Tibial nerve (tissue), 4 donors: Measurements from ENCODE around the gene MT1X. TPM values are rescaled to one million over a fixed set of nuclear protein-coding genes. Genes with fewer than 3 reads are reported as not detected.

Source experiments
- DNase-seq, 2 donors: peaks; one replicate each; pipeline ENCODE4 v3.0.0-alpha.2; 2019; ENCODE audit warnings: low spot score in 2 of 2
- H3K27ac ChIP-seq, 4 donors: fragments of 200-600 bp; sonication (generic) in 3 of 4; one replicate each; pipeline ENCODE4 v1.5.1; 2017 to 2019; ENCODE audit warnings: mild to moderate bottlenecking in 1 of 4
- H3K27me3 ChIP-seq, 2 donors: fragments of 200-600 bp; sonication (generic) in 1 of 2; one replicate each; pipeline versions ENCODE4 v1.5.1 to v1.6.0; 2017 to 2019
- H3K36me3 ChIP-seq, 3 donors: fragments of 200-600 bp; sonication (generic); one replicate each; pipeline ENCODE4 v1.5.1; 2018 to 2019
- H3K4me1 ChIP-seq, 4 donors: fragments of 200-600 bp; sonication (generic) in 3 of 4; one replicate each; pipeline ENCODE4 v1.5.1; 2017 to 2019
- H3K4me3 ChIP-seq, 4 donors: fragments of 200-600 bp; sonication (generic) in 3 of 4; one replicate each; pipeline ENCODE4 v1.5.1; 2017 to 2019; ENCODE audit warnings: mild to moderate bottlenecking in 1 of 4, moderate library complexity in 1 of 4
- H3K9me3 ChIP-seq, 4 donors: fragments of 200-600 bp; sonication (generic) in 3 of 4; one replicate each; pipeline ENCODE4 v1.5.1; 2017 to 2019
- CTCF ChIP-seq, 5 experiments: fragments of 200-600 bp in 3 of 5; fragments of 450-650 bp in 2 of 5; sonication (generic) in 3 of 5; IDR thresholded peaks; one replicate each; pipeline ENCODE4 v1.5.1; 2016 to 2019; ENCODE audit warnings: antibody characterized with exemption in 5 of 5, mild to moderate bottlenecking in 3 of 5, moderate library complexity in 2 of 5
- EP300 ChIP-seq, 2 donors: sonication (generic); formaldehyde crosslinking; IDR thresholded peaks; one replicate each; pipeline ENCODE4 v1.6.1; 2017; ENCODE audit warnings: antibody characterized with exemption in 2 of 2, mild to moderate bottlenecking in 1 of 2
- POLR2A ChIP-seq, 2 donors: fragments of 450-650 bp; IDR thresholded peaks; one replicate each; pipeline ENCODE4 v1.6.1; 2017; ENCODE audit warnings: antibody characterized with exemption in 2 of 2, mild to moderate bottlenecking in 2 of 2, moderate library complexity in 2 of 2
- WGBS, 2 donors: methylation state at CpG; one replicate each; pipeline ENCODE4 v1.1.5; 2018; 5-methylcytosine and 5-hydroxymethylcytosine counted together
- total RNA-seq, 4 donors: library from RNA; depleted of rRNA; stranded (reverse); fragments of >200 nt; gene quantifications; one replicate each; pipeline ENCODE4 v1.1.0, GENCODE V29; 2016

Gene MT1X
- total RNA-seq, 4 donors from 2014 or later = 457 to 1,918 (median 1,024) TPM

GRCh38 chr16:56679818-56680217, 2.5 kb upstream of the MT1X start:
- no peak for TF ChIP-seq EP300 (IDR thresholded peaks at IDR 0.05)
- TF ChIP-seq POLR2A (IDR thresholded peaks at IDR 0.05) = no peak
- TF ChIP-seq CTCF (IDR thresholded peaks at IDR 0.05) = no peak
- Histone ChIP-seq H3K9me3 (no peaks in the 10 kb centered on the region), H3K36me3 (no peaks in the 10 kb centered on the region), H3K4me3 (no peak overlapping the region), H3K27ac (no peak overlapping the region), H3K27me3 (peaks cover 0 to 19% of the 10 kb centered on the region in 2 donors), H3K4me1 (peaks cover 0 to 40% (median 10%) of the 10 kb centered on the region in 4 donors)
- DNase-seq = no peak
- WGBS, 2 donors = 52 to 64% methylated on average over 6 of the region's 6 CpGs

DNA sequence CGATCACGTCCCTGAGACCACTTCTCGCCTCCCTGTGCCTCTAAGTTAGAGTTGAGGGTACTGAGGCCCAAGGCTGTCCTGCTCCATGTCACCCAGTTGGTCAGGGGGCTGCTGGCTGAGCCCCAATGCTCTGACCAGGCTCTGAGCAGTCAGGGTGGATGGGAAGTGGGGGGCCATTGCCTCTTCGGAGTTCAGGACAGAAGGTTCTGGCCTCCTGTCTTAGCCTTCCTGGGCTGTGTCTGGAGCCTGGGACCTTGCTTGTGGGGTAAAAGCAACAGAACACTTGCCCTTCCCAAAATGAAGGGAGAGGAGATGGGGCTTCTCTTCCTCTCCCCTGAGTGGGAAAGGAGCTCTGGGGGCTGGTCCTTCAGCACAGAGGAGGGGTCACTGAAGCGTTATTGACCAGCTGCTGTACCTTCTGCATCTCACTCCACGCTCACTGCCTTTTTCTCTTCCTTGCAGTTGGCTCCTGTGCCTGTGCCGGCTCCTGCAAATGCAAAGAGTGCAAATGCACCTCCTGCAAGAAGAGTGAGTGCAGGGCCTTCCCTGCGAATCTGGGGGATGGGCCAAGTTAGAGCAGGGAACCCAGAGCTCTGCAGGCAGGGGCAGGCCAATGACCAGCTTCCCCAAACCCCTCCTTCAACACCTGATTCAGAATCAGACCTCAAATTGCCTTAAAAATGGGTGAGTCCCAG, 580 bp downstream of the MT1X start:
- no peak for TF ChIP-seq POLR2A (IDR thresholded peaks at IDR 0.05)
- TF ChIP-seq EP300 (IDR thresholded peaks at IDR 0.05) = no peak
- no peak for TF ChIP-seq CTCF (IDR thresholded peaks at IDR 0.05)
- DNase-seq = no peak
- peak overlapping the region; percentile 6 to 87 (median 78) for H3K27ac ChIP-seq
- WGBS, 2 donors = 27 to 41% methylated on average over 8 of the region's 8 CpGs
- H3K27me3 ChIP-seq = no peaks in the 10 kb centered on the region
- H3K4me1 ChIP-seq = peaks cover 0 to 33% (median 5%) of the 10 kb centered on the region in 4 donors
- H3K4me3 ChIP-seq = peak overlapping the region; percentile 33 to 74 (median 58)
- peaks cover 0 to 7% (median 0%) of the 10 kb centered on the region in 4 donors for H3K9me3 ChIP-seq
- peaks cover 0 to 16% (median 0%) of the 10 kb centered on the region in 3 donors for H3K36me3 ChIP-seq

GRCh38 chr16:56683424-56684172, 1.3 kb downstream of the MT1X start:
- peak overlapping the region in 2 of 4 donors; percentile 79 to 87 for H3K27ac ChIP-seq
- no peak for DNase-seq
- H3K36me3 ChIP-seq = peaks cover 0 to 16% (median 0%) of the 10 kb centered on the region in 3 donors
- peak overlapping the region; percentile 33 to 74 (median 58) for H3K4me3 ChIP-seq
- H3K9me3 ChIP-seq = peaks cover 0 to 7% (median 0%) of the 10 kb centered on the region in 4 donors
- 58 to 65% methylated on average over 5 of the region's 5 CpGs for WGBS, 2 donors
- H3K27me3 ChIP-seq = no peaks in the 10 kb centered on the region
- TF ChIP-seq POLR2A (IDR thresholded peaks at IDR 0.05) = no peak
- H3K4me1 ChIP-seq = peaks cover 0 to 33% (median 5%) of the 10 kb centered on the region in 4 donors

- WGBS, 2 donors = 38 to 50% methylated on average over 4 of the region's 4 CpGs
- peak overlapping the region in 2 of 4 donors; percentile 21 to 79 for H3K27ac ChIP-seq
Measured at GRCh38 chr16:56684256-56684925, 2.1 kb downstream of the MT1X start.

More at GRCh38 chr16:56684256-56684925, 2.1 kb downstream of the MT1X start:
- Histone ChIP-seq H3K4me1 (peaks cover 0 to 33% (median 5%) of the 10 kb centered on the region in 4 donors), H3K36me3 (peaks cover 0 to 16% (median 0%) of the 10 kb centered on the region in 3 donors), H3K9me3 (peaks cover 0 to 7% (median 0%) of the 10 kb centered on the region in 4 donors), H3K4me3 (peak overlapping the region; percentile 16 to 74 (median 44)), H3K27me3 (no peaks in the 10 kb centered on the region)
- no peak for DNase-seq
- TF ChIP-seq EP300 (IDR thresholded peaks at IDR 0.05) (peak in 1 of 2 donors; percentile 30), CTCF (IDR thresholded peaks at IDR 0.05) (no peak)
